ENCODE results near the gene PDPN. TPM values are rescaled to one million over a fixed set of nuclear protein-coding genes. Genes with fewer than 3 reads are reported as not detected.

Gene PDPN
- total RNA-seq, 1 experiment from 2014 or later: not detected

GRCh38 chr1:13628218-13628617 lies 44.6 kb downstream of the PDPN start:
- Histone ChIP-seq H3K4me1 (replicated peaks; ENCODE audit: insufficient read depth) (no peaks in the 10 kb centered on the region), H3K4me3 (no peak overlapping the region), H3F3A (ENCODE audit: insufficient read depth, low read depth) (no peaks in the 10 kb centered on the region), H3K27me3 (ENCODE audit: insufficient read depth, low read depth) (peaks cover 5% of the 10 kb centered on the region; the same call in 1 of the 2 replicates), H3K79me2 (ENCODE audit: low read depth) (no peaks in the 10 kb centered on the region), H3K9me2 (ENCODE audit: insufficient read depth) (no peaks in the 10 kb centered on the region), H3K9me3 (ENCODE audit: insufficient read depth, low read depth) (no peaks in the 10 kb centered on the region), H4K20me1 (ENCODE audit: insufficient read depth) (no peaks in the 10 kb centered on the region), H2AFZ (no peak overlapping the region), H3K4me2 (no peak overlapping the region), H3K27ac (no peak overlapping the region), H3K36me3 (ENCODE audit: low read depth) (no peaks in the 10 kb centered on the region)
- TF ChIP-seq CTCF (conservative IDR thresholded peaks at IDR 0.05): no peak
- no peak for TF ChIP-seq EZH2 (IDR thresholded peaks at IDR 0.05; ENCODE audit: low read depth)
- intact Hi-C loops (cut with micrococcal nuclease; ENCODE audit: unreplicated experiment): no loop called here
- CTCF ChIA-PET: no interaction called here
- BruUV-seq (replicated peaks): no TSS peak
- POLR2A ChIA-PET (ENCODE audit: unreplicated experiment): no interaction called here
- no peak for DNase-seq

DNA sequence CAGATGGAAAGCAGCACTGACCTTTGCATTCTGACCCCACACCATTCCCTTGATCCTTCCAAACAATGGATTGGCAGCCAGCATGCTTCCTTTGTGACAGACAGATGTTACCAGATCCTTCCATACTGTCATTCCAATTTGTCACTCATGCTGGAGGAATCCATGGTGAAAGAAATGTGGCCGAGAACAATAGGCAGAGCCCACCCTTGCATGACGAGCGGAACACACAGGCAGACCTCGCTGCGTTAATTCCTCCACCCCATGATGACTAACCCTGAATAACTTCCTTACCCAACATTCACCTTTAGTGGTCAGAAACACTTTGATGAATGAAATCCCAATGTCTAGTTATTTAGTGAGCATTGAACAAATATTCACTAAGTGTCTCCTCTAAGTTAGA lies 45.1 kb downstream of the PDPN start:
- no peak overlapping the region for H3K27ac ChIP-seq
- no TSS peak for BruUV-seq (replicated peaks)
- no peaks in the 10 kb centered on the region for H3K9me3 ChIP-seq (ENCODE audit: insufficient read depth, low read depth)
- ChIA-PET POLR2A (ENCODE audit: unreplicated experiment) (no interaction called here), CTCF (no interaction called here)
- no peaks in the 10 kb centered on the region for H3F3A ChIP-seq (ENCODE audit: insufficient read depth, low read depth)
- intact Hi-C loops (cut with micrococcal nuclease; ENCODE audit: unreplicated experiment): no loop called here
- peaks cover 5% of the 10 kb centered on the region; the same call in 1 of the 2 replicates for H3K27me3 ChIP-seq (ENCODE audit: insufficient read depth, low read depth)
- H3K4me1 ChIP-seq (replicated peaks; ENCODE audit: insufficient read depth): no peaks in the 10 kb centered on the region
- H4K20me1 ChIP-seq (ENCODE audit: insufficient read depth): no peaks in the 10 kb centered on the region
- no peaks in the 10 kb centered on the region for H3K9me2 ChIP-seq (ENCODE audit: insufficient read depth)
- H3K79me2 ChIP-seq (ENCODE audit: low read depth): no peaks in the 10 kb centered on the region
- H3K36me3 ChIP-seq (ENCODE audit: low read depth): no peaks in the 10 kb centered on the region
- H2AFZ ChIP-seq: no peak overlapping the region
- H3K4me2 ChIP-seq: no peak overlapping the region
- TF ChIP-seq CTCF (conservative IDR thresholded peaks at IDR 0.05): no peak
- no peak for TF ChIP-seq EZH2 (IDR thresholded peaks at IDR 0.05; ENCODE audit: low read depth)
- no peak overlapping the region for H3K4me3 ChIP-seq
- DNase-seq: no peak

DNA sequence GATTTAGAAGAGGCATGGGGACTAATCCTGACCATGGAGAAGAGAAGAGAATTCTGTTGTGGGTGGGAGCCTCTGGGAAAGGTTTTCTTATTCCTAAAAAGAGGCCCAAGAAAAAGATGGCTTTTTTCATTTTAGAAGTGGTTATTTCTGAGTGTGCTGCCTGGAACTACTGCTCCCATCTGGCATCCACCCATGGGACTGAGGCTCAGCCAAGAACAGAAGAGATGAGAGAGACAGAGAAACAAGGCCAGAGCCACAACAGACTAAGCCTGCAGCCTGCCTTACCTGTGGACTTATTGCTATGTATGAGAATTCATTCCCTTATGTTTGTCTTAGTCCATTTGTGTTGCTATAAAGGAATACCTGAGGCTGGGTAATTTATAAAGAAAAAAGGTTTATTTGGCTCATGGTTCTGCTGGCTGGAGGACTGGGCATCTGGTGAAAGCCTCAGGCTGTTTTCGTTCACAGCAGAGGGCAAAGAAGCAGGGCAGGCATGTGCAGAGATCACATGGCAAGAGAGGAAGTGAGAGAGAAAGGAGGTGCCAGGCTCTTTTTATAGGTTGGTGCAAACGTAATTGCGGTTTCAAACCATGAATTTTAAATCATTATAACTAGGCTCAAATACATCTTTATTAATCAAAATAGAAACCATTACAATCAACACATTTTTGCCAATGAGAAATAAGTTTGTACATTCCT lies 58.8 kb downstream of the PDPN start:
- CTCF ChIA-PET: no interaction called here
- BruUV-seq (replicated peaks): no TSS peak
- intact Hi-C loops (cut with micrococcal nuclease; ENCODE audit: unreplicated experiment): no loop called here
- POLR2A ChIA-PET (ENCODE audit: unreplicated experiment): no interaction called here
- H3K9me2 ChIP-seq (ENCODE audit: insufficient read depth): no peaks in the 10 kb centered on the region
- H3K4me1 ChIP-seq (replicated peaks; ENCODE audit: insufficient read depth): no peaks in the 10 kb centered on the region
- H3K9me3 ChIP-seq (ENCODE audit: insufficient read depth, low read depth): no peaks in the 10 kb centered on the region
- peaks cover 11% of the 10 kb centered on the region for H3K27me3 ChIP-seq (ENCODE audit: insufficient read depth, low read depth)
- DNase-seq: no peak
- TF ChIP-seq CTCF (conservative IDR thresholded peaks at IDR 0.05): no peak
- no peak for TF ChIP-seq EZH2 (IDR thresholded peaks at IDR 0.05; ENCODE audit: low read depth)
- no peak overlapping the region for H3K4me3 ChIP-seq
- no peak overlapping the region for H3K27ac ChIP-seq
- no peaks in the 10 kb centered on the region for H4K20me1 ChIP-seq (ENCODE audit: insufficient read depth)
- no peaks in the 10 kb centered on the region for H3K79me2 ChIP-seq (ENCODE audit: low read depth)
- no peak overlapping the region for H2AFZ ChIP-seq
- no peaks in the 10 kb centered on the region for H3F3A ChIP-seq (ENCODE audit: insufficient read depth, low read depth)
- H3K4me2 ChIP-seq: no peak overlapping the region
- no peaks in the 10 kb centered on the region for H3K36me3 ChIP-seq (ENCODE audit: low read depth)

Measured in PC-9 (cell line).